HG03342 (cell line): Measurements from ENCODE around the gene SCP2.

ENCODE experiments used
- ATAC-seq: cut with Tn5 transposase; IDR thresholded peaks from one replicate; pipeline ENCODE4 v1.9.1; 2021; ENCODE audit warnings: mild to moderate bottlenecking, moderate library complexity; ENCODE audit not compliant: unreplicated experiment

The SCP2 gene

GRCh38 chr1:53066488-53066887, 139.4 kb downstream of the SCP2 start:
- no peak for ATAC-seq

- no peak for ATAC-seq
Observed at GRCh38 chr1:53066891-53067738, 140.0 kb downstream of the SCP2 start.

GRCh38 chr1:53067886-53068285, 140.8 kb downstream of the SCP2 start:
- no peak for ATAC-seq

DNA sequence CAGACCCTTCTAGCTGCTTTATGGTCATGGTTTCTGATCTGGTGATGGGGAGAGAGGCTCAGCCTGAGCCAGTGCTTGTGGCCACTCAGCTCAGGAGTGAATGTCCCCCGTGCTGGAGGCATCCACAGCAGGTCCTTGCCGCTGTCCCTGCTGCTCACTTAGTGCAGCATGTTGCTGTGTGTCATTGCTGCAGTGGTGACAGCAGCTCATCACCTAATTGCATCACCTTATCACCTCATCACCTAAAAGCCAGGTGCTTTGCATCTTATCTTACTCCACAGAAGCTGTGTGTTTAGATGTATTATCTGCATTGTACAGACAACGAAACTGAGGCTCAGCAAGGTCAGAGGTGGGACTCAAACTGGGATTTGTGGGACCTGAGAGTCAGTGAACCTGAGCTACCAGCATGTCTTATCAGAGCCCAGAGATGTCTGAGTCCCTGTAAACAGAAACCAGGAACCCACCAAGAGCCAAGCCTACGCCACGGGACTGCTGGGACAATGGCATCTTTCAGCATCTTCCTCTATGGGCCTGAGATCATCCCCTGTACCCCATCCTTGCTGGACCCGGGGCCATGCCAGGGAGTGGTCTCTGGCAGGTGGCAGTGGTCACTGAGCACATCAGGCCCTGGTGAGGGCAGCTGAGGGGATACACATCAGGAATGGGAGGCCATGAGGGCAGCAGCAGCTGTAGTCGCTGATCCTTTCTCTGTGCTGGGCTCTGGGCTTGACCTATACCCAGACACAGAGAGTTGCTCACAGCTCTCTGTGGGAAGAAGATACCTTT, 141.4 kb downstream of the SCP2 start:
- ATAC-seq: no peak

GRCh38 chr1:53069265-53069662, 142.2 kb downstream of the SCP2 start:
- ATAC-seq: no peak

GRCh38 chr1:53069663-53070327, 142.7 kb downstream of the SCP2 start:
- ATAC-seq: no peak

- ATAC-seq: no peak
Observed at GRCh38 chr1:53070621-53071020, 143.5 kb downstream of the SCP2 start.

DNA sequence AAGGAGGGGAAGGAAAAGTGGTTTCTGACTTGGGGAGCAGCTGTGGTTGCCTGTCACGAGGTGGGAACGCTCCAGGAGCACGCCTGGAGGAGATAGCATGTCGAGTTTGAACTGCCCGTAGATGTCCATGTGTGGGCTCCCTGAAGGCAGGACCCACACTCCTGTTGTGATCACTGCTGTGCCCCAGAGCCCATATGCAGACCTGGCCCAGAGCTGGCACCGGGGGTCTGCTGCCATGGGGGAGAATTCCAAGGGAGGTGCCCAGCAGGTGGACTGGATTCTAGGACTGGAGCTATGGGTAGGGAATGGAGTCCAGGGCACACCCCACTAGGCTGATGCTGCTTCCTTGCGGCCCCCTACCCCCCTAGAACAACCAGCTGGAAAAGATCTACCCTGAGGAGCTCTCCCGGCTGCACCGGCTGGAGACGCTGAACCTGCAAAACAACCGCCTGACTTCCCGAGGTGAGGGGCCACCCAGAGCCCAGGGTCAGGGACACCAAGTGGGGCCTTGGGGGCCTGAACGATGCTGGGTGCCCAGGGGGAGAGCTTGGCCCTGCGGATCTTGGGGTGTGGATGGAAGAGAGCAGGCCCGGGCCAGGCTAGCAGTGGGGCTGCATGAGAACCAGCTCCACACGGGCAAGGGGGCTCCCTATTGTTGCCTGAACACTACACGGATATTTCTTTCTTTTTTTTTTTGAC, 144.2 kb downstream of the SCP2 start:
- ATAC-seq: no peak

DNA sequence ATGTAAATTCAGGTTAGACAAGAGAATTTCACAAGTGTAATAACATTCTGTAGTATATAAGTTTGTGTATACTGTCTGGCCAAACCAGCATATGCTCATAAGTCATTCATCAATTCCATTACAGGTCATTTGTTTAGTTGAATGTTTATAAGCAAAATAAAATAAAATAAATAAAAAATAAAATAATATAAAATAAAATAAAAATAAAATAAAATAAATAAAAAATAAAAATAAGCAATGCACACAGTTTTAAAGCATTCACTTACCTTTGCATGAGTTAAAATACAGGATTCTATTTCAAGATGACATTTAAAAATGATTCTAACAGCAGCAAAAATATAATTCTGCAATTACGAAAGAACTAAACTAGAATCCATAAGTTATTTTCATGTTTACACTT, 144.8 kb downstream of the SCP2 start:
- ATAC-seq: no peak

- ATAC-seq: no peak
Observed at GRCh38 chr1:53073287-53073686, 146.2 kb downstream of the SCP2 start.

DNA sequence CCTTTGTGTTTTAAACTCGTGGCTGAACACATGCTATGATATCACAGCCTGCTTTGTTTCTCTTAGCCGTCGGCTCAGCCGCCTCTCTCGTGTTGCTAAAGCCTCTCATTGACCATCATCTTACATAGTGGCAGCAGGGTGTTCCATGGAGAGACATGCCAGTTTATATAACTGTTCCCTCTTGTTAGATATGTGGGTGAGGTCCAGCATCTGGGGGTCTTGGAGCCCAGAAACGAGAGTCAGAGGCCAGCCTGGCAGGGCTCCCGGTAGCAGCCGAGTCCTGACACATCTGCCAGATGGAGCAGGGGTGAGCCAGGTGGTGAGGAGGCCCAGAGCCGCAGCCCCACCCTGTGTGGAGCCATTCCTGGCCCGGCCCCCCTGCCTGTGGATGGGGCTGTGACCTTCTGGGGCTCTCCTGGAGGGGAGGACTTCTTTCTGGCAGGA, 146.8 kb downstream of the SCP2 start:
- no peak for ATAC-seq

DNA sequence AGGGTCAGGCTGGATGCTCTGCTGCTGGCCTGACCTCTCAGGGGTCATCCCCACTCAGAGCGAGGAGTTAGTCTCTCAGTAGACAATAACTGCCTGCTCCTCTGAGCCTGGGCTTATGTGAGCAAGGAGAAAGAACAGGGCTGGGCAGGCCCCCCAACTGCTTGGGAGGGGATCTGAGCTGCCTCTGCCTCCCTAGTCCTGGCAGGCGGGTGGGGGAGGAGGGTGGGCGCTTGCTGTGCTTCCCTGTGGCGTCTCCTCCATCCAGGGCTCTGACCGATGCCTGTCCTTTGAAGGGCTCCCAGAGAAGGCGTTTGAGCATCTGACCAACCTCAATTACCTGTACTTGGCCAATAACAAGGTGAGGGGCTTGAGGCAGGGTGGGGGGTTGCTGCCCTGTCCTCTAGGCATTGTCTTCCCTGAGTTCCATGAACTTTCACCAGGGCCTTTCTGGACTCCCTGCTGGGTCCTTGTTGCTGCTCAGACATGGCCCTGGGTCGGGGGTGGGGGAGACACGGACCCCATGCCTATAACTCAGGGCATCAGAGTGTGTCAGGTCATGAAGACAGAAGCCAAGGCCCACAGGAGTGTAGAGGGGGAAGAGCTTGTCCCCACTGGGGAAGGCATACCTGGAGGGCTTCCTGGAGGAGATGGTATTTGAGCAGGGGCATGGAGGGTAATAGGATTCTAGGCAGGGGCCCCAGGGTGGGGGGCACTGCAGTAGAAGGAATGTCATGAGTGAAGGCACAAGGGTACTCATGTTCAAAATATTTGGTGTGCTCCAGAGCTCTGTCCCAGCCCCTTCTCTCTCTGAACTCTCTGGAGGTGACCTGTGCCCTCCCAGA, 147.5 kb downstream of the SCP2 start:
- no peak for ATAC-seq

GRCh38 chr1:53075206-53075605, 148.1 kb downstream of the SCP2 start:
- no peak for ATAC-seq

- ATAC-seq: no peak
Observed at GRCh38 chr1:53075761-53076163, 148.7 kb downstream of the SCP2 start.

- no peak for ATAC-seq
Observed at GRCh38 chr1:53076165-53076564, 149.1 kb downstream of the SCP2 start.

DNA sequence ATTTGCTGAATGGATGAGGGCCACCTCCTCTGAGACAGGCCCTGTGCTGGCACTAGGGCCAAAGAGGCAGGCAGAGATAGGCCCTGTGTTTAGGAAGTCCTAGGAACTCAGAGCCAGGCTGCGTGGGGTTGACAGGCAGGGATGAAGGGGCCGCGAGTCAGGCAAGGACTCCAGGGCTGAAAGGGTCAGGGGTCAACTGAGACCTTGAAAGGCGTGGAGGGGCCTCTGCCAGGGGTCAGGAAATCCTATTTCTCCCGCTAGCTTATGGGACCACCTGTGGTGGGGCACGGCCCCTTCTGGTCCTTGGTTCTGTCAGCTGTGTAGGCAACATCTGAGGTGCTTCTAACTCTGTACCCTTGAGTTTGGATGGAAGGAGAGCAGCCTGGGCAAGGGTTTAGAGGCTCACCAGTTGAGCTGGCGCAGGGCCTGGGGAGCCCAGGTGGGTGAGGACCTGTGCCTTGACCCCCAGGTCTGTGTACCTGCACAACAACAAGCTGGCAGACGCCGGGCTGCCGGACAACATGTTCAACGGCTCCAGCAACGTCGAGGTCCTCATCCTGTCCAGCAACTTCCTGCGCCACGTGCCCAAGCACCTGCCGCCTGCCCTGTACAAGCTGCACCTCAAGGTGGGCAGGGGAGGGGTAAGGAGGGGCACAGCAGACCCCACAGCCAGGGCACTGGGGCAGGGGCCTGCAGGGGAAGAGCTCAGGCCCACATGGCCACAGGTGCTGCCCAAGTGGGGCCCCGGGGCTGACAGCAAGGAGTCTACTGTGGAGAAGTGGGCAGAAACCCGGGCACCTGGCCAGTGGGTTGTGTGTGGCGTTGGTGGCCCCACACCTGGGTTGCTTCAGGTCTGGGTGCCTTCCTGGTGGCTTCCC, 149.9 kb downstream of the SCP2 start:
- no peak for ATAC-seq

DNA sequence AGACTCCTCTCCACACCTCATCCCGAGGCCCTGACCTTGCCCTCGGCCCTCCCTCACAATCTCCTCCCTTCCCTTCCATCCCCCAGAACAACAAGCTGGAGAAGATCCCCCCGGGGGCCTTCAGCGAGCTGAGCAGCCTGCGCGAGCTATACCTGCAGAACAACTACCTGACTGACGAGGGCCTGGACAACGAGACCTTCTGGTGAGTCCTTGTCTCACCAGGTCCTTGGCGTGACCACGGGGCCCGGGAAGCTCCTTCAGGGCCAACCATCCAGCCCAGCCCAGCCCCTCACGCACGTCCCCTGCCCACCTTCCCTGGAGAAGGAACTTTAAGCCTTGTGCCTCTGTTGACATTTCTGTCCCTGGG, 150.5 kb downstream of the SCP2 start:
- ATAC-seq: no peak

GRCh38 chr1:53078333-53079101, 151.4 kb downstream of the SCP2 start:
- no peak for ATAC-seq
